SK-N-SH (cell line): ENCODE data around the gene MAGI2. TPM values are rescaled to one million over a fixed set of nuclear protein-coding genes. Genes with fewer than 3 reads are reported as not detected.
A peak's percentile ranks its signal among the peaks of the same experiment; 100 is the strongest.

Source experiments
- CTCF ChIA-PET: fragments of 300-600, 350-600 bp; formaldehyde crosslinking; extraction: SDS; loops from one replicate; lab custom pipeline; 2021; lab: Yijun Ruan, JAX
- POLR2A ChIA-PET: fragments of 350-600 bp; sonication (Branson Sonifier 250); formaldehyde crosslinking; extraction: SDS; loops from one replicate; lab custom pipeline; 2020; ENCODE audit warnings: antibody characterized with exemption, inconsistent platforms; lab: Yijun Ruan, JAX
- DNase-seq: peaks from one replicate; pipeline ENCODE4 v3.0.0; 2012
- H2AFZ ChIP-seq: fragments of 200-600 bp; sonication (generic); 2 replicates; pipeline ENCODE4 v1.8.1; 2016; ENCODE audit warnings: antibody characterized with exemption, mild to moderate bottlenecking, low read depth
- H3F3A ChIP-seq: fragments of 200-600 bp; sonication (generic); replicated peaks from 2 replicates; pipeline ENCODE3; 2016; ENCODE audit warnings: antibody characterized with exemption, mild to moderate bottlenecking; ENCODE audit not compliant: insufficient read depth
- H3K27ac ChIP-seq, 2 experiments: fragments of 200-500 bp in 1 of 2; fragments of 200-600 bp in 1 of 2; sonication (Bioruptor generic) in 1 of 2; sonication (generic), shearing (Covaris generic) in 1 of 2; 2 replicates each; pipeline versions ENCODE4 v1.5.1 to v1.6.1; 2014 to 2016; ENCODE audit warnings: low read depth in 2 of 2, inconsistent platforms in 1 of 2, low read length in 1 of 2, mild to moderate bottlenecking in 1 of 2, mixed read lengths in 1 of 2
- H3K27me3 ChIP-seq: fragments of 200-600 bp; sonication (generic), shearing (Covaris generic); 2 replicates; pipeline ENCODE4 v1.6.1; 2016; ENCODE audit warnings: mixed run types; ENCODE audit not compliant: insufficient read depth
- H3K36me3 ChIP-seq, 2 experiments: fragments of 200-500 bp in 1 of 2; fragments of 200-600 bp in 1 of 2; sonication (Bioruptor generic) in 1 of 2; sonication (generic) in 1 of 2; replicated peaks in 1 of 2; 2 replicates each; pipeline versions ENCODE3 to v1.5.1; 2014 to 2016; ENCODE audit warnings: low read length in 1 of 2, mild to moderate bottlenecking in 1 of 2; ENCODE audit not compliant: insufficient read depth in 2 of 2, control insufficient read depth in 1 of 2
- H3K4me1 ChIP-seq, 2 experiments: fragments of 200-500 bp in 1 of 2; fragments of 200-600 bp in 1 of 2; sonication (Bioruptor generic) in 1 of 2; sonication (generic), shearing (Covaris generic) in 1 of 2; 2 replicates each; pipeline versions ENCODE4 v1.5.1 to v1.6.1; 2014 to 2016; ENCODE audit warnings: low read depth in 1 of 2, low read length in 1 of 2, mixed run types in 1 of 2; ENCODE audit not compliant: insufficient read depth in 2 of 2, control insufficient read depth in 1 of 2
- H3K4me2 ChIP-seq: fragments of 200-600 bp; sonication (generic), shearing (Covaris generic); 2 replicates; pipeline ENCODE4 v1.6.1; 2017; ENCODE audit warnings: mixed run types
- H3K4me3 ChIP-seq, 2 experiments: fragments of 200-500 bp in 1 of 2; fragments of 200-600 bp in 1 of 2; sonication (Bioruptor generic) in 1 of 2; sonication (generic), shearing (Covaris generic) in 1 of 2; 2 replicates each; pipeline versions ENCODE4 v1.5.1 to v1.8.1; 2014 to 2016; ENCODE audit warnings: low read depth in 2 of 2, inconsistent platforms in 1 of 2, low read length in 1 of 2, mild to moderate bottlenecking in 1 of 2, mixed read lengths in 1 of 2, moderate library complexity in 1 of 2
- H3K79me2 ChIP-seq: fragments of 200-600 bp; sonication (generic); 2 replicates; pipeline ENCODE4 v1.8.1; 2017; ENCODE audit warnings: mild to moderate bottlenecking; ENCODE audit not compliant: insufficient read depth
- H3K9ac ChIP-seq: fragments of 200-600 bp; sonication (generic); 2 replicates; pipeline ENCODE4 v1.6.1; 2017; ENCODE audit warnings: mixed run types
- H3K9me2 ChIP-seq: fragments of 200-600 bp; sonication (generic); 2 replicates; pipeline ENCODE4 v1.6.1; 2017; ENCODE audit warnings: mixed run types
- H3K9me3 ChIP-seq: fragments of 200-600 bp; sonication (generic); 2 replicates; pipeline ENCODE4 v1.6.1; 2017; ENCODE audit warnings: mixed run types, mild to moderate bottlenecking, moderate library complexity
- H4K20me1 ChIP-seq: fragments of 200-600 bp; sonication (generic); 2 replicates; pipeline ENCODE4 v1.6.1; 2017; ENCODE audit warnings: mild to moderate bottlenecking, mixed run types; ENCODE audit not compliant: insufficient read depth
- CHD2 ChIP-seq: fragments of 150-350 bp; IDR thresholded peaks from 2 replicates; pipeline ENCODE4 v1.6.1; 2018; ENCODE audit warnings: low read length; ENCODE audit not compliant: partially characterized antibody
- CTCF ChIP-seq: fragments of 200-600 bp; sonication (generic); IDR thresholded peaks from 2 replicates; pipeline ENCODE4 v1.6.1; 2017; ENCODE audit warnings: antibody characterized with exemption, mild to moderate bottlenecking, moderate library complexity
- GATA2 ChIP-seq: sonication (generic); formaldehyde crosslinking; IDR thresholded peaks from 2 replicates; pipeline ENCODE4 v1.5.0; 2020; ENCODE audit warnings: mild to moderate bottlenecking, missing genetic modification reagents
- JUND ChIP-seq: IDR thresholded peaks from 2 replicates; pipeline ENCODE4 v1.4.0; 2012
- MAX ChIP-seq: IDR thresholded peaks from 2 replicates; pipeline ENCODE4 v1.4.0; 2012; ENCODE audit warnings: low read depth
- NRF1 ChIP-seq: IDR thresholded peaks from 2 replicates; pipeline ENCODE4 v1.6.1; 2012; ENCODE audit warnings: low read depth, mild to moderate bottlenecking, low read length
- PBX3 ChIP-seq: IDR thresholded peaks from 2 replicates; pipeline ENCODE4; 2012
- RCOR1 ChIP-seq: fragments of 150-350 bp; IDR thresholded peaks from 2 replicates; pipeline ENCODE4 v1.6.1; 2017; ENCODE audit warnings: antibody characterized with exemption, low read length
- RXRA ChIP-seq: IDR thresholded peaks from 2 replicates; pipeline ENCODE4 v1.4.0; 2012; ENCODE audit warnings: low read depth, mild to moderate bottlenecking, borderline replicate concordance
- SIN3A ChIP-seq: IDR thresholded peaks from 2 replicates; pipeline ENCODE4 v1.6.1; 2012; ENCODE audit warnings: low read depth, mild to moderate bottlenecking, low read length, moderate library complexity, borderline replicate concordance
- SMC3 ChIP-seq: IDR thresholded peaks from 2 replicates; pipeline ENCODE4 v1.6.1; 2012; ENCODE audit warnings: low read depth, low read length, improper control_type of control experiment
- TCF12 ChIP-seq: IDR thresholded peaks from 2 replicates; pipeline ENCODE4 v1.4.0; 2012
- USF1 ChIP-seq: IDR thresholded peaks from 2 replicates; pipeline ENCODE4 v1.4.0; 2012; ENCODE audit warnings: low read depth, borderline replicate concordance
- USF2 ChIP-seq: fragments of 150-350 bp; IDR thresholded peaks from 2 replicates; pipeline ENCODE4 v1.6.1; 2017; ENCODE audit warnings: antibody characterized with exemption, low read length, low read depth, borderline replicate concordance
- WGBS: methylation state at CpG from one replicate; pipeline ENCODE4 v1.1.6; 2017; ENCODE audit warnings: low lambda C conversion rate; 5-methylcytosine and 5-hydroxymethylcytosine counted together
- polyA plus RNA-seq, 3 experiments: library from polyadenylated mRNA; depleted of rRNA; stranded (reverse); fragments of >200 nt; gene quantifications; 2 replicates each; pipeline ENCODE4 v1.2.3, GENCODE V29; 2012

Gene MAGI2
- polyA plus RNA-seq, 1 of the 3 experiments (the other 2 are of a cell fraction) = 1.1 TPM

GRCh38 chr7:79293655-79294142 is 159.8 kb downstream of the MAGI2 start:
- Histone ChIP-seq H3K4me2 (no peak overlapping the region), H3K79me2 (no peaks in the 10 kb centered on the region), H2AFZ (no peak overlapping the region), H3K4me3 (no peak overlapping the region), H3K27me3 (no peaks in the 10 kb centered on the region)
- 77% methylated on average over 7 of the region's 7 CpGs for WGBS
- no peak for TF ChIP-seq USF1
- no peak for TF ChIP-seq SMC3
- no peak for TF ChIP-seq RCOR1
- TF ChIP-seq, all 33 proteins: peak for 0
- CTCF ChIA-PET = interaction anchor here (0.6 to 7.7 kb wide), 5 partner anchors 8 to 753 kb away, joined by 3 to 92 read pairs (median 3); no protein-coding TSS in a partner anchor
- Histone ChIP-seq H3K9me3 (no peaks in the 10 kb centered on the region), H3K27ac (peak overlapping the region in 1 of 2 experiments; percentile 3; a peak in 1 of 4 replicates), H4K20me1 (no peaks in the 10 kb centered on the region), H3K9ac (no peak overlapping the region), H3K36me3 (no peaks in the 10 kb centered on the region), H3K9me2 (no peaks in the 10 kb centered on the region), H3K4me1 (no peaks in the 10 kb centered on the region; a peak in 1 of 4 replicates), H3F3A (peaks cover 11% of the 10 kb centered on the region)
- POLR2A ChIA-PET = no interaction called here
- no peak for DNase-seq

GRCh38 chr7:79292834-79293233 is 160.6 kb downstream of the MAGI2 start:
- Histone ChIP-seq H3K4me3 (no peak overlapping the region), H3K9ac (no peak overlapping the region), H3K9me3 (no peaks in the 10 kb centered on the region), H3K4me1 (no peaks in the 10 kb centered on the region; a peak in 1 of 4 replicates), H3F3A (peaks cover 11% of the 10 kb centered on the region), H2AFZ (no peak overlapping the region; the same call in 1 of the 2 replicates), H3K4me2 (no peak overlapping the region), H3K27ac (peak overlapping the region in 1 of 2 experiments; percentile 3; a peak in 1 of 4 replicates), H3K27me3 (no peaks in the 10 kb centered on the region), H3K79me2 (no peaks in the 10 kb centered on the region), H3K36me3 (no peaks in the 10 kb centered on the region), H4K20me1 (no peaks in the 10 kb centered on the region), H3K9me2 (no peaks in the 10 kb centered on the region)
- WGBS = 93% methylated on average over 2 of the region's 2 CpGs
- POLR2A ChIA-PET = no interaction called here
- no peak for DNase-seq
- TF ChIP-seq PBX3 (no peak), USF2 (no peak), JUND (no peak), CHD2 (no peak)
- CTCF ChIA-PET = interaction anchor here (0.6 to 7.7 kb wide), 8 partner anchors 8 to 754 kb away, joined by 3 to 92 read pairs (median 4); no protein-coding TSS in a partner anchor

- no peaks in the 10 kb centered on the region for H3K36me3 ChIP-seq
- no peak overlapping the region for H3K4me3 ChIP-seq
- H2AFZ ChIP-seq = no peak overlapping the region
- H4K20me1 ChIP-seq = no peaks in the 10 kb centered on the region
- no peak overlapping the region for H3K9ac ChIP-seq
- ChIA-PET CTCF (interaction anchor here (1.6 to 7.7 kb wide), 4 partner anchors 10 to 755 kb away, joined by 5 to 92 read pairs (median 12); no protein-coding TSS in a partner anchor), POLR2A (no interaction called here)
- no peaks in the 10 kb centered on the region for H3K9me3 ChIP-seq
- no peaks in the 10 kb centered on the region for H3K79me2 ChIP-seq
- TF ChIP-seq SIN3A (no peak), PBX3 (no peak), NRF1 (no peak), CTCF (no peak), MAX (no peak), GATA2 (CRISPR knock-in tag) (no peak), RXRA (no peak), TCF12 (no peak)
- H3K4me2 ChIP-seq = no peak overlapping the region
- H3K9me2 ChIP-seq = no peaks in the 10 kb centered on the region
- peak overlapping the region in 1 of 2 experiments; percentile 12; a peak in 1 of 4 replicates for H3K27ac ChIP-seq
- H3K27me3 ChIP-seq = no peaks in the 10 kb centered on the region
- H3K4me1 ChIP-seq = no peaks in the 10 kb centered on the region; a peak in 1 of 4 replicates
- peaks cover 11% of the 10 kb centered on the region for H3F3A ChIP-seq
- no peak for DNase-seq
Measured at GRCh38 chr7:79291498-79291865, 162.0 kb downstream of the MAGI2 start.
